ENCODE measurements around the gene NAT8. TPM values are rescaled to one million over a fixed set of nuclear protein-coding genes. Genes with fewer than 3 reads are reported as not detected.
"Not testable (repeated sequence)": the region's sequence is repeated elsewhere in the genome, so short reads cannot be mapped to it uniquely, and the experiment has no call there.

Gene NAT8, protein sequence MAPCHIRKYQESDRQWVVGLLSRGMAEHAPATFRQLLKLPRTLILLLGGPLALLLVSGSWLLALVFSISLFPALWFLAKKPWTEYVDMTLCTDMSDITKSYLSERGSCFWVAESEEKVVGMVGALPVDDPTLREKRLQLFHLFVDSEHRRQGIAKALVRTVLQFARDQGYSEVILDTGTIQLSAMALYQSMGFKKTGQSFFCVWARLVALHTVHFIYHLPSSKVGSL
- not detected for total RNA-seq

GRCh38 chr2:73642338-73643018 is at the start of gene NAT8:
NAT8 (minus strand) TSS chr2:73642422; CDS start chr2:73641628, 794 bp downstream.
- no peaks in the 10 kb centered on the region for H3K27me3 ChIP-seq (replicated peaks; ENCODE audit: insufficient read depth)
- 74% methylated on average over 12 of the region's 13 CpGs for WGBS
- DNase-seq (ENCODE audit: low spot score): no peak
- intact Hi-C loops (cut with DNase I): no loop called here
- no peaks in the 10 kb centered on the region for H3K9me3 ChIP-seq
- no peak within 1 kb of the TSS for H3K27ac ChIP-seq
- H3K4me1 ChIP-seq (replicated peaks): peaks cover 7% of the 10 kb centered on the region
- no peaks in the 10 kb centered on the region for H3K36me3 ChIP-seq
- no peak for TF ChIP-seq POLR2AphosphoS5 (IDR thresholded peaks at IDR 0.05)
- no peak for TF ChIP-seq POLR2A (IDR thresholded peaks at IDR 0.05)
- no peak for TF ChIP-seq CTCF (IDR thresholded peaks at IDR 0.05)
- H3K4me3 ChIP-seq: no peak within 1 kb of the TSS

DNA sequence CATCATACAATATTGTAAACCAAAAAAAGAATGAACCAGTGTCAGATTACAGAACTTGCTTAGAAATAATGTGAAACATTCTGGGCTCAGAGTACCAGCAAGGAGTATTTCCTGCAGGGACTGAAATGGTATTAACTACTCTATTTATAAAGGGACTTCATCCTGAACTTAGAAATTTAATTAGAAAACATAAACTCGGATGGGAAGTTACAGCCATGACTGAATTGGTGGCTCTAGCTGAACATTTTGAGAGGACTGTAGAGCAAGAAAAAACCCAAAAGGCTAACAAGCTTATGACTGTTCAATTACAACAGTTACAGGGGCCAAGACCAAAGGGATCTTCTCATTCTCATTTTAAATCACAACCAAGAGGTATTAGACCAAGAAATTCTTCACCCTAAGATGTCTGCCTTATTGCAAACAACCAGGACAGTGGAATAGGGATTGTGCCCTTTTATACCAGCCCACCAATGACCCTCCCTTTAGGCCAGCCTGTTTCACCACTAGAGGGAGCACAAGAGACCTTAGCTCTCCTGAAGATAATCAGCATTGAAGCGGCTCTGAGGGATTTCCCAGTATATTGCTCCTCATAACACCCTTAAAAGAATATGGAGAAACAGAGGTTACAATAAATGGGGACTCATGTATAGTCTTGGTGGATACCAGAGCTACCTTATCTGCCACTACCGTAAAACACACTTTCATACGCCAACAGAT is 48.3 kb upstream of the NAT8 start:
- H3K27ac ChIP-seq; DNase-seq (ENCODE audit: low spot score); H3K4me3 ChIP-seq; H3K4me1 ChIP-seq (replicated peaks); H3K27me3 ChIP-seq (replicated peaks; ENCODE audit: insufficient read depth); intact Hi-C loops (cut with DNase I); H3K9me3 ChIP-seq; H3K36me3 ChIP-seq: not testable (repeated sequence)
- WGBS: 59% methylated on average over 4 of the region's 4 CpGs
- TF ChIP-seq CTCF (IDR thresholded peaks at IDR 0.05): peak in 3 of 4 experiments; percentile 10 to 26 (median 14)

DNA sequence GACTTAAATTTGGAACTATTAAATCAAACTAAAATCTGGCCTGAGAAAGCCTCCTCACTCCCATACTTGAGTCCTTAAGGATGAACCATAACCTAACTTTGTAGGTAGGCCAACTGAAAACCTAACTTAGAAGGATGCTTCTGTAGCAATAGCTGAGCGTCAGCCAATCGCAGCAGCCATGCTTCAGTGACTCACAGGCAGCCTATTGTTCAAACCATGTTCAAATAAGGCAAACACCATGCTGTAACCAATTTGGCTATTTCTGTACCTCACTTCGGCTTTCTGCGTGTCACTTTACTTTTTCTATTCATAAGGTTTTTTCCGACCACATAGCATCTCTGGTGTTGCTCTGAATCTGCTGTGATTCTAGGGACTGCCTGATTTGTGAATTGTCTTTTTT is 46.3 kb upstream of the NAT8 start:
- DNase-seq (ENCODE audit: low spot score); H3K9me3 ChIP-seq; H3K4me3 ChIP-seq; H3K36me3 ChIP-seq; intact Hi-C loops (cut with DNase I); H3K4me1 ChIP-seq (replicated peaks); H3K27ac ChIP-seq; H3K27me3 ChIP-seq (replicated peaks; ENCODE audit: insufficient read depth): not testable (repeated sequence)
- WGBS: 92% methylated on average over 5 of the region's 5 CpGs

- Histone ChIP-seq H3K4me3 (no peak overlapping the region), H3K27ac (no peak overlapping the region), H3K27me3 (replicated peaks; ENCODE audit: insufficient read depth) (no peaks in the 10 kb centered on the region), H3K36me3 (no peaks in the 10 kb centered on the region), H3K9me3 (no peaks in the 10 kb centered on the region), H3K4me1 (replicated peaks) (no peaks in the 10 kb centered on the region)
- TF ChIP-seq CTCF (IDR thresholded peaks at IDR 0.05) (no peak), POLR2A (IDR thresholded peaks at IDR 0.05) (no peak)
- no peak for DNase-seq (ENCODE audit: low spot score)
- 87% methylated on average over 4 of the region's 4 CpGs for WGBS
- intact Hi-C loops (cut with DNase I): no loop called here
These were observed 43.7 kb upstream of the NAT8 start for GRCh38 chr2:73685764-73686438.

GRCh38 chr2:73684905-73685304 is 42.7 kb upstream of the NAT8 start:
- H3K27ac ChIP-seq; DNase-seq (ENCODE audit: low spot score): not testable (repeated sequence)

DNA sequence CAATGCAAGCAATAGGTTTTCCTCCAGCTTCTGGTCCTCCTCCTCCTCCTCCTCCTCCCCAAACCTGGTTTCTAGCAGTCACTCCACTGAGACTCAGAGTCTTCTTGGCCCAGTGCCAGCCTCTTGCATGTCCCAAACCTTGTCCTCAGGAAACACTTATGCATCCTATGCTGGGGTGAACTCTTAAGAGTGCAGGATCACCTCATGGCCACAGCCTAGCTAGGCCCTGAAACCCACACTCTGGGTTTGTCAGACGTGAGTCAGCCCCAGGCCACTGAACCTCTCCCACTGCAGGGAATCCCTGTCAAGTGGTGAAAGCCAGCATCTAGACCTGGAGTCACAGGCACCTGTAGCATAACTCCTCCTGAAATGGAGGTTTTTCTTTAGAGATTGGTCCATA is 42.1 kb upstream of the NAT8 start:
- H3K27me3 ChIP-seq (replicated peaks; ENCODE audit: insufficient read depth); H3K36me3 ChIP-seq; H3K4me3 ChIP-seq; H3K4me1 ChIP-seq (replicated peaks); intact Hi-C loops (cut with DNase I); H3K27ac ChIP-seq; H3K9me3 ChIP-seq; DNase-seq (ENCODE audit: low spot score): not testable (repeated sequence)
- WGBS: 83% methylated on average over 1 of the region's 1 CpG

More at GRCh38 chr2:73684905-73685304, 42.7 kb upstream of the NAT8 start:
- 51% methylated on average over 9 of the region's 9 CpGs for WGBS
- H3K4me3 ChIP-seq; H3K36me3 ChIP-seq; H3K4me1 ChIP-seq (replicated peaks); intact Hi-C loops (cut with DNase I); H3K9me3 ChIP-seq; H3K27me3 ChIP-seq (replicated peaks; ENCODE audit: insufficient read depth): not testable (repeated sequence)
